IMR-90 (cell line): ENCODE measurements around the gene AUH. TPM values are rescaled to one million over a fixed set of nuclear protein-coding genes. Genes with fewer than 3 reads are reported as not detected.

Experiments
- ATAC-seq: fragments of 200-7000 bp; cut with Tn5 transposase; 2 replicates; pipeline ENCODE4 v1.9.1; 2020; ENCODE audit warnings: low read depth, mild to moderate bottlenecking, moderate library complexity
- BruUV-seq: library from RNA; stranded (reverse); fragments of 400-500 nt; replicated peaks from 2 replicates; lab custom pipeline; 2021; lab: Mats Ljungman, UMichigan
- CTCF ChIA-PET: fragments of 300-600 bp; formaldehyde crosslinking; extraction: SDS; loops from one replicate; lab custom pipeline; 2021; ENCODE audit warnings: antibody characterized with exemption; lab: Yijun Ruan, JAX
- POLR2A ChIA-PET: fragments of 300-600 bp; sonication (Branson Sonifier 250); formaldehyde crosslinking; loops from one replicate; lab custom pipeline; 2022; ENCODE audit warnings: antibody characterized with exemption; ENCODE audit not compliant: unreplicated experiment; lab: Charles Lee
- DNase-seq: peaks from one replicate; pipeline ENCODE4 v3.0.0; 2013
- H2AFZ ChIP-seq: replicated peaks from 2 replicates; pipeline ENCODE3; 2013; ENCODE audit warnings: low read length, mild to moderate bottlenecking; ENCODE audit not compliant: poor library complexity
- H2AK5ac ChIP-seq: 2 replicates; pipeline ENCODE4 v1.6.1; 2013; ENCODE audit warnings: low read depth, low read length, inconsistent platforms
- H2AK9ac ChIP-seq: replicated peaks from 2 replicates; pipeline ENCODE3; 2013; ENCODE audit warnings: mild to moderate bottlenecking, low read depth, low read length, moderate library complexity; ENCODE audit not compliant: poor library complexity
- H2BK120ac ChIP-seq: 2 replicates; pipeline ENCODE4 v1.6.1; 2013; ENCODE audit warnings: low read depth, low read length, inconsistent platforms
- H2BK15ac ChIP-seq: 3 replicates; pipeline ENCODE4 v1.6.1; 2013; ENCODE audit warnings: low read depth, low read length, inconsistent platforms
- H2BK20ac ChIP-seq: 2 replicates; pipeline ENCODE4 v1.6.1; 2013; ENCODE audit warnings: low read depth, mild to moderate bottlenecking, inconsistent platforms, low read length, moderate library complexity
- H2BK5ac ChIP-seq: 2 replicates; pipeline ENCODE4 v1.6.1; 2013; ENCODE audit warnings: mild to moderate bottlenecking, low read depth, low read length, inconsistent platforms; ENCODE audit not compliant: poor library complexity, severe bottlenecking
- H3K14ac ChIP-seq: replicated peaks from 2 replicates; pipeline ENCODE4 v1.6.1; 2013; ENCODE audit warnings: low read depth, low read length, inconsistent platforms
- H3K18ac ChIP-seq: 2 replicates; pipeline ENCODE4 v1.6.1; 2013; ENCODE audit warnings: low read depth, low read length, control low read depth
- H3K23ac ChIP-seq: 2 replicates; pipeline ENCODE4 v1.6.1; 2013; ENCODE audit warnings: low read depth, low read length, inconsistent platforms
- H3K27ac ChIP-seq: 2 replicates; pipeline ENCODE4 v1.5.1; 2013; ENCODE audit warnings: mild to moderate bottlenecking, control low read depth, low read length; ENCODE audit not compliant: insufficient read depth
- H3K27me3 ChIP-seq: 2 replicates; pipeline ENCODE4 v1.6.1; 2013; ENCODE audit warnings: low read length; ENCODE audit not compliant: control insufficient read depth, insufficient read depth
- H3K36me3 ChIP-seq: 2 replicates; pipeline ENCODE4 v1.6.1; 2013; ENCODE audit warnings: low read length, mixed read lengths; ENCODE audit not compliant: control insufficient read depth, insufficient read depth
- H3K4ac ChIP-seq: 2 replicates; pipeline ENCODE4 v1.6.1; 2013; ENCODE audit warnings: low read depth, low read length, inconsistent platforms
- H3K4me1 ChIP-seq: 2 replicates; pipeline ENCODE4 v1.6.1; 2013; ENCODE audit warnings: low read length, mixed read lengths; ENCODE audit not compliant: control insufficient read depth, insufficient read depth
- H3K4me2 ChIP-seq: 2 replicates; pipeline ENCODE4 v1.6.1; 2013; ENCODE audit warnings: low read depth, mild to moderate bottlenecking, control low read depth, low read length, moderate library complexity
- H3K4me3 ChIP-seq: 2 replicates; pipeline ENCODE4 v1.5.1; 2013; ENCODE audit warnings: low read depth, mild to moderate bottlenecking, control low read depth, low read length, moderate library complexity; ENCODE audit not compliant: insufficient read depth
- H3K56ac ChIP-seq: 2 replicates; pipeline ENCODE4 v1.6.1; 2013; ENCODE audit warnings: low read length, inconsistent platforms; ENCODE audit not compliant: insufficient read depth; ENCODE audit errors: extremely low read depth
- H3K79me1 ChIP-seq, 2 experiments: 2 replicates each; pipeline ENCODE4 v1.6.1; 2013; ENCODE audit warnings: low read length in 2 of 2, inconsistent platforms in 1 of 2, low read depth in 1 of 2
- H3K9ac ChIP-seq: 2 replicates; pipeline ENCODE4 v1.6.1; 2013; ENCODE audit warnings: low read depth, low read length, control low read depth
- H3K9me1 ChIP-seq: 2 replicates; pipeline ENCODE4 v1.6.1; 2013; ENCODE audit warnings: low read length, inconsistent platforms; ENCODE audit not compliant: insufficient read depth
- H3K9me3 ChIP-seq: 2 replicates; pipeline ENCODE4 v1.6.1; 2013; ENCODE audit warnings: low read length; ENCODE audit not compliant: control insufficient read depth, insufficient read depth
- H4K20me1 ChIP-seq: 2 replicates; pipeline ENCODE4 v1.6.1; 2013; ENCODE audit warnings: low read length, inconsistent platforms; ENCODE audit not compliant: insufficient read depth
- H4K5ac ChIP-seq: 2 replicates; pipeline ENCODE4 v1.6.1; 2013; ENCODE audit warnings: mild to moderate bottlenecking, low read depth, low read length, control low read depth
- H4K8ac ChIP-seq, 2 experiments: 2 replicates each; pipeline ENCODE4 v1.6.1; 2013; ENCODE audit warnings: low read depth in 2 of 2, low read length in 2 of 2, control low read depth in 1 of 2, inconsistent platforms in 1 of 2
- H4K91ac ChIP-seq: 2 replicates; pipeline ENCODE4 v1.6.1; 2013; ENCODE audit warnings: low read depth, low read length, inconsistent platforms; ENCODE audit not compliant: insufficient read depth
- BHLHE40 ChIP-seq: fragments of 150-350 bp; IDR thresholded peaks from 2 replicates; pipeline ENCODE4 v1.6.1; 2016; ENCODE audit warnings: mild to moderate bottlenecking, low read depth, low read length
- CEBPB ChIP-seq: IDR thresholded peaks from 2 replicates; pipeline ENCODE4 v1.6.1; 2012; ENCODE audit warnings: low read depth, low read length, improper control_type of control experiment
- CHD1 ChIP-seq: IDR thresholded peaks from 2 replicates; pipeline ENCODE4 v1.6.1; 2012; ENCODE audit warnings: low read depth, low read length, improper control_type of control experiment
- FOS ChIP-seq: fragments of 150-350 bp; IDR thresholded peaks from 2 replicates; pipeline ENCODE4 v1.6.1; 2016; ENCODE audit warnings: low read depth, low read length
- MXI1 ChIP-seq: IDR thresholded peaks from 2 replicates; pipeline ENCODE4 v1.6.1; 2012; ENCODE audit warnings: low read depth, mild to moderate bottlenecking, low read length, moderate library complexity, borderline replicate concordance
- NFE2L2 ChIP-seq: fragments of 150-350 bp; IDR thresholded peaks from 2 replicates; pipeline ENCODE4 v1.6.1; 2016; ENCODE audit warnings: low read depth, mild to moderate bottlenecking, low read length
- POLR2A ChIP-seq: IDR thresholded peaks from 2 replicates; pipeline ENCODE4 v1.6.1; 2012; ENCODE audit warnings: mild to moderate bottlenecking, low read depth, low read length
- RAD21 ChIP-seq: IDR thresholded peaks from 2 replicates; pipeline ENCODE4 v1.6.1; 2012; ENCODE audit warnings: low read length, improper control_type of control experiment
- RCOR1 ChIP-seq: IDR thresholded peaks from 2 replicates; pipeline ENCODE4 v1.6.1; 2012; ENCODE audit warnings: mild to moderate bottlenecking, low read length, improper control_type of control experiment; ENCODE audit not compliant: insufficient replicate concordance
- RFX5 ChIP-seq: IDR thresholded peaks from 2 replicates; pipeline ENCODE4 v1.8.0; 2012; ENCODE audit warnings: low read depth, mild to moderate bottlenecking, low read length, moderate library complexity
- SMC3 ChIP-seq: fragments of 150-350 bp; IDR thresholded peaks from 2 replicates; pipeline ENCODE4 v1.6.1; 2016; ENCODE audit warnings: low read depth, mild to moderate bottlenecking, antibody characterized with exemption, low read length, moderate library complexity
- WGBS, 2 experiments: methylation state at CpG; one replicate each; pipeline versions ENCODE4 v1.1.5 to v1.1.7; 2013; ENCODE audit warnings: missing lambda C conversion rate in 2 of 2; ENCODE audit not compliant: insufficient read length in 1 of 2; ENCODE audit errors: extremely low coverage in 2 of 2; 5-methylcytosine and 5-hydroxymethylcytosine counted together
- dilution Hi-C: fragments of 300-500 bp; cut with HindIII; formaldehyde crosslinking; loops from one replicate; pipeline ENCODE4 v1.14.3; 2018; ENCODE audit warnings: low sequenced_read_pairs; ENCODE audit not compliant: unreplicated experiment
- in situ Hi-C: fragments of 300-500 bp; cut with MboI; formaldehyde crosslinking; loops from 3 replicates; pipeline ENCODE4 v1.14.3; 2019; ENCODE audit warnings: low sequenced_read_pairs, inconsistent platforms, mixed read lengths
- intact Hi-C: fragments of 100-400 bp; cut with micrococcal nuclease; formaldehyde crosslinking; loops from 2 replicates; pipeline ENCODE4 v1.10.0; 2022
- polyA plus RNA-seq, 3 experiments: library from polyadenylated mRNA; depleted of rRNA; stranded (reverse); fragments of >200 nt; gene quantifications; 2 replicates each; pipeline ENCODE4 v1.2.3, GENCODE V29; 2012; ENCODE audit warnings: low replicate concordance in 1 of 3
- total RNA-seq: library from RNA; depleted of rRNA; stranded (reverse); fragments of >200 nt; gene quantifications from 2 replicates; pipeline ENCODE4 v1.2.3, GENCODE V29; 2012
- TF ChIP-seq, protein P1 (sequence below): fragments of 150-350 bp; IDR thresholded peaks from 2 replicates; pipeline ENCODE4 v1.6.1; 2017; ENCODE audit warnings: mild to moderate bottlenecking, antibody characterized with exemption, low read length, low read depth

Gene AUH
- total and polyA plus RNA-seq, 2 of the 4 experiments (the other 2 are of a cell fraction) = 5.9 to 8.1 TPM

DNA sequence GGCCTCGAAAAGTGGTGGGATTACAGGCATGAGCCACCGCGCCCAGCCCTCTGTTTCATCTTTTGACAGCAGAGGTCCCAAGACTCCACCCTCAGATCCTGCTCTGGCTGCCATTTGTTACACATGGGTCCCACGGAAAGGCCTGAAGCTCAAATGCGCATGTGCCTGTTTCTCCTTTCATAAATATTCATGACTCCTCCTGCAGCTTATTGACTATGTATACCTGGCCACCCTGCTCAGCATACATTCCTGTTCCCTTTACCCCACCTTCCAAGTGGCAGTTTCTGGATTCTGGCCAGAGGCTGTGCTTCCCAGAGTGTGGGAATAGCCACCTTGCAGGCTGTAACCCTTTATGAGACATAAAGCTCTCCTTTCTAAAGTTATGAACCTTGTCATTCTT lies 46.5 kb downstream of the AUH start:
- H4K20me1 ChIP-seq = no peaks in the 10 kb centered on the region
- H3K4ac ChIP-seq = no peak overlapping the region
- no peak overlapping the region for H3K18ac ChIP-seq
- CTCF ChIA-PET = interaction anchor here (0.6 to 1.0 kb wide), 2 partner anchors 10 to 13 kb away, joined by 3 read pairs; no protein-coding TSS in a partner anchor
- no peak for ATAC-seq
- no peaks in the 10 kb centered on the region for H3K4me1 ChIP-seq
- no TSS peak for BruUV-seq
- peaks cover 9% of the 10 kb centered on the region for H3K36me3 ChIP-seq
- POLR2A ChIA-PET = no interaction called here
- H2AFZ ChIP-seq = no peak overlapping the region
- 95% methylated on average over 3 of the region's 5 CpGs; no CpG with 5 or more reads in 1 of the 2 experiments for WGBS, 2 experiments
- H3K14ac ChIP-seq = no peak overlapping the region
- no peaks in the 10 kb centered on the region for H3K27me3 ChIP-seq
- H3K27ac ChIP-seq = no peak overlapping the region
- in situ Hi-C loops = no loop called here
- no peak overlapping the region for H4K8ac ChIP-seq
- peaks cover under 1 to 32% of the 10 kb centered on the region in 2 experiments; a peak in 3 of 4 replicates for H3K79me1 ChIP-seq
- H2BK120ac ChIP-seq = no peak overlapping the region
- H3K4me2 ChIP-seq = no peak overlapping the region
- DNase-seq = no peak
- no peaks in the 10 kb centered on the region for H3K9me3 ChIP-seq
- H4K5ac ChIP-seq = no peak overlapping the region
- no peak overlapping the region for H2AK5ac ChIP-seq
- H3K9ac ChIP-seq = no peak overlapping the region
- H4K91ac ChIP-seq = no peak overlapping the region
- 0 out of 2 replicates have a peak, but pooled peaks cover 2% of the 10 kb centered on the region for H3K9me1 ChIP-seq
- no peak overlapping the region for H2BK15ac ChIP-seq
- no peak overlapping the region for H3K4me3 ChIP-seq
- no peak overlapping the region for H2BK20ac ChIP-seq
- H2BK5ac ChIP-seq = no peak overlapping the region
- H3K56ac ChIP-seq = no peak overlapping the region
- H2AK9ac ChIP-seq = no peak overlapping the region
- intact Hi-C loops = no loop called here
- no peak overlapping the region for H3K23ac ChIP-seq
- TF ChIP-seq NFE2L2 (no peak), RAD21 (no peak), BHLHE40 (no peak), RCOR1 (no peak), POLR2A (no peak), FOS (no peak), SMC3 (no peak), CHD1 (no peak), MXI1 (no peak), CEBPB (no peak), RFX5 (no peak)
- TF ChIP-seq, protein P1, sequence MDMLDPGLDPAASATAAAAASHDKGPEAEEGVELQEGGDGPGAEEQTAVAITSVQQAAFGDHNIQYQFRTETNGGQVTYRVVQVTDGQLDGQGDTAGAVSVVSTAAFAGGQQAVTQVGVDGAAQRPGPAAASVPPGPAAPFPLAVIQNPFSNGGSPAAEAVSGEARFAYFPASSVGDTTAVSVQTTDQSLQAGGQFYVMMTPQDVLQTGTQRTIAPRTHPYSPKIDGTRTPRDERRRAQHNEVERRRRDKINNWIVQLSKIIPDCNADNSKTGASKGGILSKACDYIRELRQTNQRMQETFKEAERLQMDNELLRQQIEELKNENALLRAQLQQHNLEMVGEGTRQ = no peak
- dilution Hi-C loops = no loop called here
